Loucy (cell line): ENCODE data around the gene CCT7.
A peak's percentile ranks its signal among the peaks of the same experiment; 100 is the strongest.

Experiments
- H2AFZ ChIP-seq: fragments of 200-600 bp; sonication (generic); 2 replicates; pipeline ENCODE4 v1.6.0; 2016; ENCODE audit warnings: antibody characterized with exemption, mild to moderate bottlenecking, low read length, moderate library complexity
- H3F3A ChIP-seq: fragments of 200-600 bp; 2 replicates; pipeline ENCODE4 v1.6.0; 2016; ENCODE audit warnings: antibody characterized with exemption, low read depth, mild to moderate bottlenecking
- H3K27me3 ChIP-seq: fragments of 200-600 bp; sonication (generic); 2 replicates; pipeline ENCODE4 v1.6.1; 2014; ENCODE audit warnings: low read length, mild to moderate bottlenecking; ENCODE audit not compliant: insufficient read depth, poor library complexity, severe bottlenecking
- H3K36me3 ChIP-seq: fragments of 200-600 bp; sonication (generic); 2 replicates; pipeline ENCODE4 v1.6.1; 2016; ENCODE audit warnings: low read length; ENCODE audit not compliant: insufficient read depth
- H3K4me1 ChIP-seq: fragments of 200-600 bp; sonication (generic); 2 replicates; pipeline ENCODE4 v1.5.1; 2014; ENCODE audit warnings: low read length, mild to moderate bottlenecking; ENCODE audit not compliant: insufficient read depth, poor library complexity, severe bottlenecking
- H3K4me2 ChIP-seq: fragments of 200-600 bp; sonication (generic); 2 replicates; pipeline ENCODE4 v1.6.0; 2014; ENCODE audit warnings: antibody characterized with exemption, low read length, low read depth, mild to moderate bottlenecking; ENCODE audit not compliant: poor library complexity, severe bottlenecking
- H3K4me3 ChIP-seq: fragments of 200-600 bp; sonication (generic); 2 replicates; pipeline ENCODE4 v1.5.1; 2014; ENCODE audit warnings: low read length, mild to moderate bottlenecking, mixed read lengths; ENCODE audit not compliant: poor library complexity, severe bottlenecking
- H3K79me2 ChIP-seq: fragments of 200-600 bp; sonication (generic); 2 replicates; pipeline ENCODE4 v1.6.1; 2014; ENCODE audit warnings: low read length; ENCODE audit not compliant: insufficient read depth
- H3K9ac ChIP-seq: fragments of 200-600 bp; sonication (generic); 2 replicates; pipeline ENCODE4 v1.6.0; 2014; ENCODE audit warnings: mild to moderate bottlenecking, low read depth, low read length, moderate library complexity; ENCODE audit not compliant: poor library complexity, severe bottlenecking
- H3K9me2 ChIP-seq: fragments of 200-600 bp; sonication (generic); replicated peaks from 2 replicates; pipeline ENCODE4 v1.6.1; 2016; ENCODE audit warnings: low read depth, low read length, mixed read lengths
- H3K9me3 ChIP-seq: fragments of 200-600 bp; sonication (generic); 2 replicates; pipeline ENCODE4 v1.6.1; 2014; ENCODE audit warnings: mild to moderate bottlenecking, antibody characterized with exemption, low read length, low read depth; ENCODE audit not compliant: insufficient read depth
- H4K20me1 ChIP-seq: fragments of 200-600 bp; sonication (generic); 2 replicates; pipeline ENCODE4 v1.6.0; 2014; ENCODE audit warnings: antibody characterized with exemption, low read length, mild to moderate bottlenecking; ENCODE audit not compliant: insufficient read depth, poor library complexity, severe bottlenecking
- CTCF ChIP-seq: fragments of 200-600 bp; sonication (generic); conservative IDR thresholded peaks from 2 replicates; pipeline ENCODE4 v1.5.1; 2014; ENCODE audit warnings: mild to moderate bottlenecking, antibody characterized with exemption, low read length
- EZH2phosphoT487 ChIP-seq: fragments of 200-600 bp; IDR thresholded peaks from 2 replicates; pipeline ENCODE4 v1.6.1; 2018; ENCODE audit warnings: antibody characterized with exemption, mild to moderate bottlenecking, moderate library complexity, borderline replicate concordance

The CCT7 gene

GRCh38 chr2:73228631-73229030 lies 5.5 kb upstream of the CCT7 start:
- TF ChIP-seq CTCF: no peak
- no peak for TF ChIP-seq EZH2phosphoT487
- H3K36me3 ChIP-seq: peaks cover 7% of the 10 kb centered on the region; the same call in 1 of the 2 replicates

GRCh38 chr2:73232403-73233153 lies 1.5 kb upstream of the CCT7 start:
- H4K20me1 ChIP-seq: peaks cover 38% of the 10 kb centered on the region
- peak overlapping the region; percentile 78 for H2AFZ ChIP-seq
- peak overlapping the region; percentile 64 for H3K9ac ChIP-seq
- no peaks in the 10 kb centered on the region for H3K9me2 ChIP-seq
- TF ChIP-seq EZH2phosphoT487 (no peak), CTCF (peak; percentile 43)
- peaks cover 21% of the 10 kb centered on the region for H3K4me1 ChIP-seq
- no peaks in the 10 kb centered on the region; the same call in 1 of the 2 replicates for H3F3A ChIP-seq
- H3K4me3 ChIP-seq: peak overlapping the region; percentile 99
- H3K27me3 ChIP-seq: peaks cover 6% of the 10 kb centered on the region
- peak overlapping the region; percentile 88 for H3K4me2 ChIP-seq
- no peaks in the 10 kb centered on the region; the same call in 1 of the 2 replicates for H3K36me3 ChIP-seq
- H3K79me2 ChIP-seq: peaks cover 47% of the 10 kb centered on the region
- H3K9me3 ChIP-seq: no peaks in the 10 kb centered on the region

More at GRCh38 chr2:73228631-73229030, 5.5 kb upstream of the CCT7 start:
- peaks cover 5% of the 10 kb centered on the region for H3K4me1 ChIP-seq
- H3K9me3 ChIP-seq: no peaks in the 10 kb centered on the region
- no peaks in the 10 kb centered on the region for H3K27me3 ChIP-seq
- no peak overlapping the region for H3K9ac ChIP-seq
- no peak overlapping the region for H3K4me2 ChIP-seq
- H3F3A ChIP-seq: no peaks in the 10 kb centered on the region; the same call in 1 of the 2 replicates
- H2AFZ ChIP-seq: no peak overlapping the region
- peaks cover 11% of the 10 kb centered on the region; the same call in 1 of the 2 replicates for H3K79me2 ChIP-seq
- H3K9me2 ChIP-seq: no peaks in the 10 kb centered on the region
- H3K4me3 ChIP-seq: no peak overlapping the region
- peaks cover 4% of the 10 kb centered on the region for H4K20me1 ChIP-seq

GRCh38 chr2:73233154-73233931 lies 765 bp upstream of the CCT7 start, which contains the start of gene PRADC1:
Gene PRADC1 (minus strand): TSS chr2:73233239. CDS start chr2:73233160, 79 bp downstream.
- no peaks in the 10 kb centered on the region for H3K9me2 ChIP-seq
- H3K4me3 ChIP-seq: peak within 1 kb of the TSS; percentile 99

More at GRCh38 chr2:73233154-73233931, 765 bp upstream of the CCT7 start, which contains the start of gene PRADC1:
- Histone ChIP-seq H3K36me3 (no peaks in the 10 kb centered on the region; the same call in 1 of the 2 replicates), H3F3A (no peaks in the 10 kb centered on the region; the same call in 1 of the 2 replicates), H3K9ac (peak within 1 kb of the TSS; percentile 97), H3K4me1 (peaks cover 25% of the 10 kb centered on the region), H3K27me3 (peaks cover 6% of the 10 kb centered on the region), H2AFZ (peak within 1 kb of the TSS; percentile 97), H3K79me2 (peaks cover 55% of the 10 kb centered on the region), H3K4me2 (peak within 1 kb of the TSS; percentile 98), H3K9me3 (no peaks in the 10 kb centered on the region), H4K20me1 (peaks cover 45% of the 10 kb centered on the region)
- TF ChIP-seq CTCF (no peak), EZH2phosphoT487 (no peak)
